NCI-H128 (cell line): ENCODE measurements around the gene ELAC1.
"Not testable (repeated sequence)": the region's sequence is repeated elsewhere in the genome, so short reads cannot be mapped to it uniquely, and the experiment has no call there.

Experiments used
- DNase-seq: peaks from one replicate; lab custom pipeline; 2025; ENCODE audit not compliant: unreplicated experiment; lab: John Stamatoyannopoulos, UW

Gene ELAC1, protein sequence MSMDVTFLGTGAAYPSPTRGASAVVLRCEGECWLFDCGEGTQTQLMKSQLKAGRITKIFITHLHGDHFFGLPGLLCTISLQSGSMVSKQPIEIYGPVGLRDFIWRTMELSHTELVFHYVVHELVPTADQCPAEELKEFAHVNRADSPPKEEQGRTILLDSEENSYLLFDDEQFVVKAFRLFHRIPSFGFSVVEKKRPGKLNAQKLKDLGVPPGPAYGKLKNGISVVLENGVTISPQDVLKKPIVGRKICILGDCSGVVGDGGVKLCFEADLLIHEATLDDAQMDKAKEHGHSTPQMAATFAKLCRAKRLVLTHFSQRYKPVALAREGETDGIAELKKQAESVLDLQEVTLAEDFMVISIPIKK

DNA sequence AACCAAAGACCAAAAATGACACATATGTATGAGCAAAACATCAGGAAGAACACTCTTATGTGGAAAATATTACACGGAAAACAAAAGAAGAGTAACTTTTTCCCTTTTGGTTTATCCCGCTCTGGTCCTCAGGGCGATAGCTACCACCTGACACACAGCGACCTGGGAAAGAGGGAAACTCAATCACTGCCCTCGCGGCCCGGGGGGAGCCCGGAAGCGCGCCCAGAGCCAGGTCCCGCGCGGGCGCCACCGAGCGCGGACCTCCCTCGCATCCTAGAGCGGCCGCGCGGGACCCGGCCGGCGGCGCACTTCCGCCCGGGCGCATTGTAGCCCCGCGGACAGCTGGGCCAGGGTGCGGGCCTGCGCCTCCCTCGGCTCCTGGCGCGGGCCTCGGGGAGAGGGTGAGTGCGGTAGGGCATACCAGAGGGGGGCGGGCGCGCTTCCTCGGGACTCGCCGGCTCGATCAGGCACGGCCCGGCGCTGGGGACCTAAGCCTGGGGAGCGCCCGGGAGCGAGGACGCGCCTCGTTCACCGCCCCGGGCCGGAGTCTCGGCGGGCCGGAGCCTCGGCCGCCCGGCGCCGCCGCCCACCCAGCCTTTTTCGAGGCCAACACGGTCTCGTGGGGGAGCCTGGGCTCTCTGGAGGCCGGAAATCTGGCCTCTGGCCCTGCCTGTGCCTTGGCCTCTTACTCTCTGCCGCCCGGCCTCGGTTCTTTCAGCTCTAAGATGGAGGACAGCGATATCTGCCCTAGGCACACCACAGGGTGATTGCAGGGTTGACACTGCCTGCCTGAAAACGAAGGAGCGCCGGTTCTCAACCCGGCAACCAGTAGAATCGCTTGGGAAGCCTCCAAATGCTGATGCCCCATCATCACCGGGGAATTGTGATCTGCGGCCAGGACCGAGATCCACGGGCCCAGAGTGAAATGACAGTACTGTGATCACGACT, at the start of gene ELAC1:
TSS of gene ELAC1 (plus strand) at position 327 of the 948 bp plus-strand sequence. CDS start 6,365 bp downstream, outside the sequence.
- DNase-seq: peak; percentile 72

DNA sequence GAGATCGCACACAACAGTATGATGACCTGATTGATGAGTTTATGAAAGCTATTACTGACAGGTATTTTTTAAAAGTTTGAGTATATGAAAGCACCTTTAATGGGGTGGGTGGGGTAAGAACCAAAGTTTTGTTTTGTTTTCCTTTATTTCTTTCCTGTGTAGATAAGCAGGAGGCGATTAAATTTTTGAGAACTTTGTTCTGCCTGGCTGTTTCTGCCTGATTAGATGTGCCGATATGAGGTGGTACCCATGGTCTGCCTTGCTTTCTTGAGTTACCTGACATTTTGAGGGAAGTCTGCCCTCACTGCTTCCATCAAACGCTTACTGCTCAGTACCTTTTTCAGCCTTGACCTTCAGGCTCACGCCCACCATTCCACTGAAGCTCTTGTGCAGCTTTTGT, 49.7 kb upstream of the ELAC1 start:
- DNase-seq: no peak

DNA sequence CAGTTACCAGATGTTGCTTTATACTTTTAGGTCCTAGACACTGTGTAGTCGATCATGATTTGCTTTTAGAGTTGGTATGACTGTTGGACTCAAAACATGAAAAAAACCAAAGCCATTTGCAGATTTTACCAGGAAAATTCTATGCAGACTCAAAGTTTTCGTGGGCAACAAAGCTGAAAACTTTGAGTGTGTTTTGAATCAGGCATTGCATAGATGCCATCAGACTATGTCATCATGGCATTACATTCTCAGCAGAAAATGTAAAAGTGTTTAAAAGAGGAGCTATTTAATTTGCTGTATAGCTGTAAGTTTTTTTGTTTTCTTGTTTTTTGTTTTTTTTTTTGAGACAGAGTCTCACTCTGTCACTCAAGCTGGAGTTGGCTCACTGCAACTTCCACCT, 43.5 kb upstream of the ELAC1 start:
- no peak for DNase-seq

DNA sequence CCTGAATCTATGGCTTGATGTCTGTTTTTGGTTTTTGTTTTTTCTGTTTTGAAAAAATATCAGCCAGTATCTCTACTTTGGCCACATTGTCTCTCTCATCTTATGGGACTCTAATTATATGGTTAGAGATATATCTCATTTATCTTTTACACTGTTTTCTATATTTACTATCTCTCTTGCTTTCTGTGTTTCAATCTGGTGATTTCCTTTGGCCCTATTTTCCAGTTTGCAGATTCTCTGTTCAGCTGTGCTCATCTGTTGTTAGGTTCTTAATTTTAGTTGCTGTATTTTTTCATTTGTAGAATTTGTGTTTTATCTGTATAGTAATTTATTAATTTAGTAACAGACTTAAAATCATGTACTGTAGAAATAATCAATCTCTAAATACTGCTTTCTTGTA, 41.3 kb upstream of the ELAC1 start:
- DNase-seq: no peak

DNA sequence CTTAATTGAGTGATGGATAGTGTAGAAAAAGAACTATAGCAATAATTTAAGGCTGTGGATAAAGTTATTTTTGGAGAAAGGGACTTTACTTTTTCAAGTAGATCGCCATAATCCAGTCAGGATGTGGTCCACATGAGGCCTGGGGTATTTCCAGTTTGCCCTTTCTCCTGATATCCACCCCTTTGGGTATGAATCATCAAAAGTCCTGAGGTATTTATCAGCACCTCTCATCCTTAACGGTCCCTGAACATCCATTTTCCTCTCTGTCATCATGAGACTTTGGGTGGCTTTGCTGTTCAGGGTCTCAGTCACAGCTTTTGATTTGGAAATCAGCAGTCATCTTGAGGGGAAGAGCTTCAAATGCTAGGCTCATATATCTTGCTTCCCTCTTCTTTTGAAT, 39.3 kb upstream of the ELAC1 start:
- no peak for DNase-seq

DNA sequence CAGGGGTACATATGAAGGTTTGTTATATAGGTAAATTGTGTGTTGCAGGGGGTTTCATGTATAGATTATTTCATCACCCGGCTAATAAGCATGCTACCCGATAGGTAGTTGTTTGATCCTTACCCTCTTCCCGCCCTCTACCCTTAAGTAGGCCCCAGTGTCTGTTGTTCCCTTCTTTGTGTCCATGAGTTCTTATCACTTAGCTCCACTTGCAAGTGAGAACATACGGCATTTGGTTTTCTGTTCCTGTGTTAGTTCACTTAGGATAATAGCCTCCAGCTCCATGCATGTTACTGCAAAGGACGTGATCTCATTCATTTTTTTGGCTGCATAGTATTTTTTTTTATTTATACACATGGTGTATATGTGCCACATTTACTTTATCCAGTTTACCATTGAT, 34.2 kb upstream of the ELAC1 start:
- DNase-seq: no peak

DNA sequence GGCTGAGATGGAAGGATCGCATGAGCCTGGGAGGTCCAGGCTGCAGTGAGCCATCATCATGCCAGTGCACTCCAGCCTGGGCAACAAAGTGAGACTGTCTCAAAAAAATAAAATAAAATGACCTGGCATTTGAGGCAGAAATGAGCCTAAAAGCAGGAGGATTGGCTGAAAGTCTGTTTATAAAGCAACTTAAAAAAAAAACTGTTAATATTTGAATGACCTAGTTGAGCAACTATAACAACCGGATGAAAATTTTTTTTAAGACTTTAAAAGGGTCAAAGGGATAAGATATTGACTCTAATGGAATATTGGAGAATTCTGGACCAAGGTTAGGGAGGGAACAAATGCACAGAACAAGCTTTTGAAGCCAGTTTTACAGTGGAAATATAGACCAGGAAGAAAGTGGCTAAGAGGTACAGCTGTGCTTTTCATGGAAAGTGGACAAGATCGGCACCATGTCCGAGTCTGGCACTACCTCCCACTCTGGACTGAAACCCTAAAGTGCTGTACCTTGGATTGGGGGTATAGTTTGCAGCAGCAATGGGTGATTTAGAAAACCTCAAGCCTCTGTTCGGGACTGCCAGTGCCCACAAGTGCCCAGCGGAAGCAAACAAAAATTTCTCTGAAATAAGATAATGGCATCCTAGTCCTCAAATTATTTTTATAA, 33.2 kb upstream of the ELAC1 start:
- no peak for DNase-seq

DNA sequence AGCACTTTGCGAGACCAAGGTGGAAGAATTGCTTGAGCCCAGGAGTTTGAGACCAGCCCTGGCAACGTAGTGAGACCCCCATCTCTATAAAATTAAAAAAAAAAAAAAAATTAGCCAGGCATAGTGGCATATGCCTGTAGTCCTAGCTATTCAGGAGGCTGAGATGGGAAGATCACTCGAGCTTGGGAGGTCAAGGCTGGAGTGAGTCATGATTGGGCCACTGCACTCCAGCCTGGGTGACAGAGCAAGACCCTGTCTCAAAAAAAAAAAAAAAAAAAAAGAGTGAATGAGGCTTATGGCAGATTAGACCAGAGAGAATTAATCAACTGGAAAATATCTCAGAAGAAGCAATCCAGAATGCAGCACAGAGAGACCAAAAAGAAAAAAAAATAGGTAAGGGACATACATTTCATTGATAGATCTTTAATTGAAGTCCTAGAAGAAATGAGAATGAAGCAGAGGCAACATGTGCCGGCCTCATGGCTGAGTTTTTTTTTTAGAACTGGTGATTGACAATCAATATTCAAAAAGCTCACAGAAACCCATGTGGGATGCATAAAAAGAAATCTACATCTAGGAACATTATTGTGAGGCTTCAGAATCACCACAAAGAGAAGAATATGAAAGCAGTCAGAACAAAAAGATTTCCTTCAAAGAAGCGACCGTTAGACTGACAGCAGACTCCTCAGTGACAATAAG, 32.2 kb upstream of the ELAC1 start:
- DNase-seq: no peak

DNA sequence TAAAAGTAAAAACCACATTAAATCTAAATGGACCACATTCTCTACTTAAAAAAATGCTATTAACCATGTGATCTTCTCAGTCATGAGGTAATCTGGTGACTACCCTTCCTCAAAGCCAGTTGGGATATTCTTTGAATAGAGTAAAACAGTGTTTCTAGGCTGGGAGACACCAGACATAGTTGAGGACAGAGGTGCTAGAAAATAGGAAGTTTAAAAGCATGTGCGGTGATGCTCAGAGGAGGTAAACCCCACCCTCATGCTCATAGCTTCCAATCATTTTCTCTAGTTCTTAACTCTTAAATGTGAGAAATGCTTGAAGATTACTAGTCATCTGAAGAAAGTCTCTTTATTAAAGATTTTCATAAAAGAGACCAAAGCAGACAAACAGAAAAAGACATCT, 30.7 kb upstream of the ELAC1 start:
- DNase-seq: no peak

DNA sequence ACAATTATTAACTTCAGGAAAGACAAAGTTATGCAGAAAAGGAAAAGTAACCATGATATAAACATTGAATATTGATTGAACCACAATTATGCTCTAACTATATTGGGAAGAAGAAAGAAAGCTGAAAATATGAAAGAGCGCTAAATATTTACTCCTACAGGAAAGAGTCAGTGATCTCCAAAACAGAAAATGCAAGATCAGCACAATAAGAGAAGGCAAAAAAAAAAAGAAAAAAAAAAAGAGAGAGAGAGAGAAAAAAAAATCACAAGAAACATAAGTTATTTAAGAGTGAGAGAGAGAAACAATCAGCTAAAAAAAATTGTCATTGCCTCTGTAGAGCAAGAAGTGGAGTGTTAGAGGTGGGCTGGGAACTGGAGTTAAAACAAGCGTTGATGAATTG, 28.9 kb upstream of the ELAC1 start:
- DNase-seq: no peak

DNA sequence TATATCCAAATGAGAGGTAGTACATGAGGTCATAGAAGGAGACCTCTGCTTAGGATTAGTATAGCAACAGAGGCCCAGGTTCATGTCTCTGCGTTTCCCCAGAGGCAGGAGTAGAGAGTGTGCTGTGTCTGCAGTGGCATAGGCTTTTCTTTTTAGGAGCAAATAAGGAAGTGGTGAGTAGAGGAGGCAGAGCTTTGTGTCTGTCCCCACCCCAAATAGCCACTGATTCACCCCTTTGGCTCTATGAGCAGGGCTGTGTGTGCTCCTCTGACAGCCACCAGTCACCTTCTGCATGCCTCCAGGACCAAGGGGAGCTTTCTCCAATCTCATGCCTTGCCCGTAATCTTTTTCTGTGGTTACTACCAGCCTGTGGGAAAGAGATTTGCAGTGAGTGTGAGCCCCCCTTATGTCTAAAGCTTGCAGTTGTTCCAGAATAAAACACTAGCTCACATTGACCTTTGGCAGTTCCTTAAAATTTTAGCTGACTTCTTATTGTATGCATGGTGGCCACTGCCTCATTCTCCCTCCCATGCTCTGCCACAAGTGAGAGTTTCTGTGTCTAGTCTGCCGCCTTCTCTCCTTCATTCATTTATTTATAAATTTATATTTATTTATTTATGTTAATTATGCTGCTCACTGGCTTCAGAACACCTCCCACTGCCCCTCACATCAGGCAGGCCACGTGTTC, 23.5 kb upstream of the ELAC1 start:
- DNase-seq: no peak

DNA sequence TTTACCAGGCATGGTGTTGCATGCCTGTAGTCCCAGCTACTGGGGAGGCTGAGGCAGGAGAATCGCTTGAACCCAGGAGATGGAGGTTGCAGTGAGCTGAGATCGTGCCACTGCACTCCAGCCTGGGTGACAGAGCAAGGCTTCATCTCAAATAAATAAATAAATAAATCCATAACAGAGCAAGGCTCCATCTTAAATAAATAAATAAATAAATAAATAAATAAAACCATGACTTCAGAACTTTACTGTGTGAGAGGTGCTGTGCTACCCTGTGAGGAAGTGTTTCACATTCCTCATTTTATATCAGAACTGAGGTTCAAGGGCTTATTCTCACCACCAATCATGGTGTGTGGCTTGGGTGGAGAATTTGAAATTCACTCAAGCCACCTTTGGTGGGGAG, 21.9 kb upstream of the ELAC1 start:
- not testable (repeated sequence) for DNase-seq

DNA sequence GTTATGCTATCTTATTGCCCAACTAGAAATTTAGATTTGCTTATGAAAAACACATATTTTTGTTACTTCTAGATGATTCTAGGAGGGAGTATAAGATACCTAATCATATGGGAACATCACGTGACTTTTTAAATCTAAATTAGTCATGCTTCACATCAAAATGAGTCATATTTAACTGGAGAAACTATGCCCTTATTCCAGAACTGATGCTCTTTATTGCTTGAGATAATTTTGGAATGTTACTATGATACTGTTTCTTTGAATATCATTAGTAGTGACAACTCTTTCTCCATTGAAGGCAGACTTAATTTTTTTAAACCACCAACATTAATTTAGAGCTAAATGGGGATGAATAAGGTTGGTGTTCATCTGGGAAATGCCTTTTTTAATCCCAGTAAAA, 19.9 kb upstream of the ELAC1 start:
- DNase-seq: no peak

DNA sequence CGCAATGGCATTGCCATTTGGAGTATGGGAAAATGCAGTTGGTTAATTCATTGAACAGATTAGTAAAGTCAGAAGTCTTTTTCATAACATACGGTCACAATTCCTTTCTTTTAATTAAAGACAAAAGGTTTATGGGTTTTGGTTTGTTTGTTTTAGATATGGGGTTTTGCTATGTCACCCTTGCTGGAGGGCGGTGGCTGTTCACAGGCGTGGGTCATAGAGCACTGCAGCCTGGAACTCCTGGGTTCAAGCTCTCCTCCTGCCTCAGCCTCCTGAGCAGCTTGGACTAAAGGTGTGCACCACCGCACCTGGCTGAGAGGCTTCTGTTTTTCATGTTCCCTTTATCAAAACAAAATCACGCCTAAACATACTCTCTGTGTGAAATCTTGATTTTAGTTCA, 18.7 kb upstream of the ELAC1 start:
- DNase-seq: no peak

DNA sequence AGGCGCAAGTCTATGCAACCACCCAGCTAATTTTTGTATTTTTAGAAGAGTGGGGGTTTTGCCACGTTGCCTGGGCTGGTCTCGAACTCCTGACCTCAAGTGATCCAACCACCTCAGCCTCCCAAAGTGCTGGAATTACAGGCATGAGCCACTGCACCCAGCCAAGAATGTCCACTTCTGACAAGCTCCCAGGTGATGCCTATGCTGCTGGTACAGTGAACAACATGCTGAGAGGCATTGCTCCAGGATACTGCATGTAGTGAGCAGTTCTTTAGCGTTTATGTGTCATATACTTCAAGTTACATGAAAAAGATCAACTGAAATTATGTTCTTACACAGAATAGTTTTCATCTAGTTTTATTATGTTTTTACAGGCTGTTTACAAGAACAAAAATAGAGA, 17.2 kb upstream of the ELAC1 start:
- DNase-seq: no peak

DNA sequence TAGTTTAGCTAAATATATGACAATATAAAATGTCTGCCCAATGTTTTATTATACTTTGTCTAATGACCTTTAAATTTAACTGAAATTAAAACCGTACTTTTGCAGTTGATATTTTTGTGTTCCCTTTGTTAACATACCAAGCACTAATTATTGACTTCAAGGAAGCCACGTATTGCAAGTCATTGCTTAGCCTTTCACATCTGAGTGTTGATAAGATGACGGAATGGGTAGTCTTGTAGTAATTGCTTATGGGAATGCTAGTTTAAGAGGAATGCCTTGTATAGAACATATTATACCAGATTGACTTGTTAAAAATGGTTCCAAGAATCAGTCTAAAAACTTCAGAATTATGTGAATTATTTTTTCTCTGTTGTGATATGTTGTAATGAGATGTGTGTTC, 14.0 kb upstream of the ELAC1 start:
- no peak for DNase-seq

DNA sequence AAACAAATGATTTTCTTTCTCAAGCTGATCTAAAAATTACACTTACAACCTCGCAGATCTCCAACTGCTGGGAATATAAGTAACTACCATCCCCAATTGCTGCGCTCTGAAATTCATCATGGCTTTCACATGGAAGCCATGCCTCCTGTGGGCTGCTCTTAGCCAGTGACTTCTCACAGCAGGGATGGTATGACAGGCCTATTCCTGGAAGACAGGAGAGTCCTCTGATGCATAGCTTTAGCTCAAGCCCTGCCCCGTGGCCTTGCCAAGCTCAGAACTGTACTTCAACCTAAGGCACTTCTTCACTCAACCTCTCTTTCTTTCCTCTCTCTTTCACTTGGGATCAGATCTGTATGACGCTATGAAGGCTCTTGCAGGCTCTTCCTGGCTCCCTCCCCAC, 12.6 kb upstream of the ELAC1 start:
- DNase-seq: no peak

DNA sequence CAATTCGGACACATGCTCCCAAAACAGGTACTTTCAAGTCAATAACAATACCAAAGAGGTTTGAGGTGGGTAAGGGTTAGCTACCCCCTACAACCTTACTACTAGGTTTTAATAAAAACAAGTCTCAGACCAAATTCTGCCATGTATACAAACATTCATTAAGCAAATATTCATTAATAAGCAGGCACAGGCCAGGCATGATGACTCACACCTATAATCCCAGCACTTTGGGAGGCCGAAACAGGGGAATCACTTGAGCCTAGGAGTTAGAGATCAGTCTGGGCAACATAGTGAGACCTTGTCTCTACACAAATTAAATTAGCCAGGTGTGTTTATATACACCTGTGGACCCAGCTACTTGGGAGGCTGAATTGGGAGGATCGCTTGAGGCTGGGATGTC, 11.7 kb upstream of the ELAC1 start:
- DNase-seq: no peak

DNA sequence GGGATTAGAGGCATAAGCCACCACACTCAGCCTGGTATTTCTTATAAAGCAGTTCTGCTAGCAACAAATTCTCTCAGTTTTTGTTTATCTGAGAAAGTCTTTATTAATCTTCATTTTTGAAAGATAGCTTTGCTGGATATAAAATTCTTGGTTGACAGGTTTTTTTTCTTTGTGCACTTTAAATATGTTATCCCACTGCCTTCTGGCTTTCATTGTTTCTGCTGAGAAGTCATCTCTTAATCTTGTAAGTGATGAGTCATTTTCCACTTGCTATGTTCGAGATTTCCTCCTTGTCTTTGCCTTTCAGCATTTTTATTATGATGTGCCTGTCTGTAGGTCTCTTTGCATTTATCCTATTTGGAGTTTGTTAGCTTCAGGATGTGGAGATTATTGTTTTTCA, 5.9 kb upstream of the ELAC1 start:
- no peak for DNase-seq

DNA sequence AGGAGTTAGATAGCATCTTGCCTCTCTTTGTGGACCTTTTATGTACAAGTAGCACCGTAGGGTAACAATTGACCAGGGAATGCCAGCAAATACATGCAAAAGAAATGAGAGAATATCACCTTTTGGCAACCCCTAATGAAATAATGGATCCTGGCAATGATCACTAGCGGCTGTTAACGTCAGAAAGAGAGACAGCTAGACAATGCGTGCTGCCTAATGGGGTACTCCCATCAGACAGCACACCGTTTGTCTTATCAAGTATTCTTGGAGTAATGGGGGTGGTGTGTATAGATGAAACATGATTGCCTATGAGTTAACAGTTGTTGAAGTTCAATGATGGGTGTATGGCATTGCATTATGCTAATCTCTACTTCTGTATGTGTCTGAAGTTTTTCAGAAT, 1.6 kb downstream of the ELAC1 start:
- DNase-seq: no peak

DNA sequence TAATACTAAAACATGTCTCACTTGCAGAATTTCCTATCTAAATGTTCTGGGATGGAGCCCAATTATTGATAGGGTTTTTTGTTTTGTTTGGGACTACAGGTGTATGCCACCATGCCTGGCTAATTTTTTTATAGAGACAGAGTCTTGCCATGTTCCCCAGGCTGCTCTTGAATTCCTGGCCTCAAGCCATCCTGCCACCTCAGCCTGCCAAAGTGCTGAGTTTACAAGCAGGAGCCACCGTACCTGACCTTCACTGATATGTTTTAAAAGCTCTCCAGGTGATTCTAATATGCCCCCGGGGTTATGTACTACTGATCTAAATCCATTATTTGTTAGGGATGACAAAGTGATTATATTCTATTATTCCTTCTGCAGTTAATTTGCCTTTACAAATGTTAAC, 2.2 kb downstream of the ELAC1 start:
- peak; percentile 53 for DNase-seq
